Measurements from ENCODE around the gene RHBDD3.

Gene RHBDD3

GRCh38 chr22:29218758-29219408 is 48.9 kb downstream of the RHBDD3 start:
- DNase-seq (ENCODE audit: low read depth in 2 of 2) = no peak

GRCh38 chr22:29217827-29218757 is 49.7 kb downstream of the RHBDD3 start:
- no peak for DNase-seq (ENCODE audit: low read depth in 2 of 2)

- DNase-seq (ENCODE audit: low read depth in 2 of 2) = no peak
These were observed 50.7 kb downstream of the RHBDD3 start for GRCh38 chr22:29216873-29217666.

GRCh38 chr22:29216011-29216872 is 51.5 kb downstream of the RHBDD3 start:
- no peak for DNase-seq (ENCODE audit: low read depth in 2 of 2)

- DNase-seq (ENCODE audit: low read depth in 2 of 2) = no peak
These were observed 52.5 kb downstream of the RHBDD3 start for GRCh38 chr22:29215012-29215860.

DNA sequence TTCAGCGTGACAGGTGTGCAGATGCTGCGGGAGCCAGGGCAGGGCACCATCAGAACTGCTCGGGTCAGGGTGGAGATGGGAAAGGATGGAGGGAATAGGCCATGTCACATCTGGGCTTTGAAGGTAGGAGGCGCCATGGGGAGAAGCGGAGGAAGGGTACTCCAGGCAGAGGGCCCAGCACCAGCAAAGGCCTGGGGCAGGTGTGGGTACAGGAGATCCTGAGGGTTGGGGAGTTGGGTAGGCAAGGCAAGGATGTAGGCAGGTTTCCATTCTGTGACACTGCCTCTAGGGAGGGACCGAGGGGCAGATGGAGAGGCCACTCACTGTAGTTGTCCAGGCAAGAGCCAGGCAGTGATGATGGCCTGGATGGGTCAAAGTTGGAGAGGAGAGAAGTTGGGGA is 53.5 kb downstream of the RHBDD3 start:
- DNase-seq (ENCODE audit: low read depth in 2 of 2) = no peak

DNA sequence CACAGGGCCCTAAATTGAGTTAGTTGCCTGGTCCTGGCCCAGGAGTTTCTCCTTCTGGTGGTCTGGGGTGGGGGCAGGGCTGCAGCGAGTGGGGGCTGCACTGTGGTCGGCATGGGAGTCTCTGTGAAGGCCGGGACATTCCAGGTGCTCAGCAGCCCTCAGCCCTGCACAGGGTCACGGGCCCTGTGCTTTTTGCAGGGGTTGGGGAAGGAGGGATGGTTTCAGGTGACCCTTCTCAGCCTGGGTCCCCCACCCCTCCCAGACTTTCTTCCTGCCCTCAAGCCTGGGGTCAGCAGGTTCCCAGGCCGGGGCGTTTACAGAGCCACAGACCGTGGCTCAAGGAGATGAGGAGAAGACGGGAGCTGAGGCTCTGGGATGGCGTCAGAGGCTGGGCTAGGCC is 54.3 kb downstream of the RHBDD3 start:
- DNase-seq (ENCODE audit: low read depth in 2 of 2) = no peak

- DNase-seq (ENCODE audit: low read depth in 2 of 2) = no peak
These were observed 55.0 kb downstream of the RHBDD3 start for GRCh38 chr22:29212743-29213142.

GRCh38 chr22:29211466-29211865 is 56.3 kb downstream of the RHBDD3 start:
- DNase-seq (ENCODE audit: low read depth in 2 of 2) = no peak

- no peak for DNase-seq (ENCODE audit: low read depth in 2 of 2)
These were observed 56.7 kb downstream of the RHBDD3 start for GRCh38 chr22:29211066-29211465.

All from activated CD8-positive, alpha-beta memory T cell treated with anti-CD3 and anti-CD28 coated beads for 4 hours (primary cell).